Activated T-cell treated with anti-CD3 and anti-CD28 coated beads for 24 hours (primary cell): ENCODE results near the gene CBFB.
"Not testable (repeated sequence)": the region's sequence is repeated elsewhere in the genome, so short reads cannot be mapped to it uniquely, and the experiment has no call there.

Source experiments
- DNase-seq: peaks from one replicate; pipeline ENCODE4 v3.0.0-alpha.2; 2020; ENCODE audit warnings: low read depth

The CBFB gene

DNA sequence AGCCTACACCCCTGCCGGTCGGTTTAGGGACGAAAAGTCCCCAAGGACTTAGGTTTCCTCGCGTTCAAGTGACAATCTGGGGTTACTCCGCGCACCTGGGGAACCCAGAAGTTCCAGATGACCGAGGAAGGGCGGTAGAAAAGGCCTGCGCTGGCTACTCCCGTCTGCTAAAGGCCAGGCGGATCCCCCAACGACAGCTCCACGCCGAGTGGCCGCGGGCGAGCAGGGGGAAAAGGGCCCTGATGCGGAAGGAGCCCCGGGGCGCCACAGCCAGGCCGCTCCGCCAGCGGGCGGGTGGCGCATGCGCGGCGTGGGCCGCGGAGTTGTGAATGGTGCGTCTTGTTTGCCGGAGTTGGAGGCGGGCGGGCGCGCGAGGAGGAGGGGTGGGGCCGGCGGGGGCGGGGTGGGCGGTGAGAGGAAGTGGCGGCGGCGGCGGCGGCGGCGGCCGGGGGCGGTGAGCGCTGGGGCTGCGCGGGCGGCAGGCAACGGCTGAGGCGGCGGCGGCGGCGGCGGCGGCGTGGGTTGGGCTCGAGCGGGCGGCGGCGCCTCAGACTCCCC, at the start of gene CBFB:
CBFB (plus strand) TSS at position 454 of the 558 bp plus-strand sequence. CDS start 259 bp downstream, outside the sequence.
- DNase-seq, result peak; percentile 83

DNA sequence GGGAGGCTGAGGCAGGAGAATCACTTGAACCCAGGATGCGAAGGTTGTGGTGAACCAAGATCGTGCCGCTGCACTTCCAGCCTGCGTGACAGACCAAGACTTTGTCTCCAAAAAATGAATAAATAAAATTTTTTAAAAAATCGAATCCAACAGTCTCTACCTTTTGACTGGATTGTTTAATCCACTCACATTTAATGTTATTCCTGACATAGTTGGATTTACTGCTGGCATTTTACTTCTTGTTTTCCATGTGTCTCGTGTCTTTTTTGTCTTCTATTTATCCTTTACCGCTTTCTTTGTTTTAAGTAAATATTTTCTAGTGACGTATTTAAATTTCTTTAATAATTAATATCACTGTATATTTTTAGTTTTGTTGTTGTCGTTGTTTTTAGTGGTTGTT, 45.9 kb upstream of the CBFB start:
- DNase-seq, result no peak

DNA sequence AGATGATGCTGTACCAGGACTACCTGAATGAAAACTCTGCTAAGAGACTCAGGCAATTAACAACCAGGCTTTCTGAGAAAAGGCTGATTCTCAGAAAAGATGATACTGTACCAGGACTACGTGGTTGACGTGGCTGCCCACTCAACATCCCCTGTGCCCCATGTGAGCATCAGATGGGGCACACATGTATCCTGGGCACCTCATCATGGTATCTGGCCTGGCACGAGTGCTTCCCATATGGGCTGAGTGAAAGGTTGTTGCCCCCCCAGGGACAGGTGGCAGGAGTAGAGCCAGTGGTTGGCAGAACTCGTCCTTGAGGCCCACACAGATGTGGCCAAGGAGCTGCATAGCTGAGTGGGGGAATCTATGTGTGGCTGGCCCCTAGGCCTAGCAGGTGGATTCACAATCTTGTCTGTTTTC, 44.0 kb upstream of the CBFB start:
- peak; percentile 55 for DNase-seq

DNA sequence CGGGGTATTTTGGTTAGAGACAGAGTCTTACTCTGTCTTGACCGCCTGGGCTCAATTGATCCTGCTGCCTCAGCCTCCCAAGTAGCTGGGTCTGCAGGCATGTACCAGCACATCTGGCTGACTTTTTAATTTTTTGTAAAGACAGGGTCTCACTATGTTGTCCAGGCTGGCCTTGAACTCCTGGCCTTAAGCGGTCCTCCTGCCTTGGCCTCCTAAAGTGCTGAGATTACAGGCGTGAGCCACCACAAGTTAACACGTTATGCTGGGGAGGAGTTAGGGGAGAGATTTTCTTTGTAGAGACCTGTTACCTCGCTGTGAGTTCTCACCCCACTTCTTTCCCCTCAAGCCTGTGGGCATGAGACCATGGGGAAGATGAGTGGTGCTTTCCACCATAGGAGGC, 42.4 kb upstream of the CBFB start:
- DNase-seq, result no peak

DNA sequence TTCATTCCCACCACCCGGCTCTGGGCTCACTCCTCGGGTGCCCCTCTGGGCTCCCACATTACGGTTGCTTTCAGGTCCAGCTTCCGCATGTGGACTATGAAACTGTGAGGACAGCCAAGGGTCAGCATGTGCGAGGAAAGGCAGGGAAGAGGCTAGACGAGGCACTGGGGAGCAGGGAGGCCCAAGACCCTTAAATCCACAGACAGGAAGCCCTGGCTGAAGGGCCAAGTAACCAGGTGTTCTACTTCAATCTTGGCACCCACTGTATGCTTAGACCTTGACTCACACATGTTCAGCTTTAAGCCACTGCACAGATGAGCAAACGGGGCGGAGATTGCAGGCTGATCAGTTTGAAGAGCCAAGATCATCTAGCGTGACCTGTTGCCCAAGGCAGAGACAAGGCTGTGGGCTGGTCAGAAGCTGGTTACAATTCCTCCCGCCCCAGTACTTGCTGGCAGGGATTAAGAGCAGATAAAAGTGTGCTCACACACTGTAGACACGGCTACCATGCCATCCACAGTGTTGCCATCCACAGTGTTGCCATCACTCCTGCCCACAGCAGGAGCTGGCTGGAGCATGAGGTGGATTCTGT, 40.7 kb upstream of the CBFB start, which contains the start of gene CES4A:
CES4A (plus strand) TSS at position 393 of the 592 bp plus-strand sequence; CDS start at position 577, 184 bp downstream.
- no peak for DNase-seq

DNA sequence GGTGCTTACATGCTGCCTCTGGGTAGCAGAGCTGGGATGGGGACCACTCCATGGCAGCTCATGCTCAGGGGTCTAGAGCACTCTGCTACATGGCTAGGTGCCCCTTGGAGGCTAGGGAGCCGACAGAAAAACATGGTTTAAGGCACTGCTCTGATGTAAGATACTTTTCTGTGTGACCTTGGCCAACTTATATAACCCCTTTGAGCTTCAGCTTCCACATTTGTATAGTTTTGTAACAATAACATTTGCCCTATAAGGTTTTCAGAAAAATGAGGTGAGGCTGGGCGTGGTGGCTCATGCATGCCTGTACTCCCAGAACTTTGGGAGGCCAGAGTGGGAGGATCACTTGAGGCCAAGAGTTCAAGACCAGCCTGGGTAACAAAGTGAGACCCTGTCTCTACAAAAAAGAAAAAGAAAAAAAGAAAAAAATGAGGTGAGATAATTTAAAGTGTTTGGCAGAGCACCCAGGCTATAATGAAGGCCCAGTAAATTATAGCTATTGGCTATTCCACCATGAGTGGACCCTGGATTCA, 37.3 kb upstream of the CBFB start:
- no peak for DNase-seq

DNA sequence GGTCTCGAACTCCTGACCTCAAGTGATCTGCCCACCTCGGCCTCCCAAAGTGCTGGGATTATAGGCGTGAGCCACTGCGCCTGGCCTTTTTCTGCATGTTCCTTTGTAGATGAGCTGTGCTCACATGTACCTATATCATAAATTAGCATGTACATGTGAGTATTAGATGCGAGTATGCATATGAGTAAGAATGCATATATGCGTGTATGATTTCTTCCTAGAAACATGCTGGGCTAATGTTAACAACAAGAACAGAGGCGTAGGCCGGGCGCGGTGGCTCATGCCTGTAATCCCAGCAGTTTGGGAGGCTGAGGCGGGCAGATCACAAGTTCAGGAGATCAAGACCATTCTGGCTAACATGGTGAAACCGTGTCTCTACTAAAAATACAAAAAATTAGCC, 35.4 kb upstream of the CBFB start:
- DNase-seq, result not testable (repeated sequence)

DNA sequence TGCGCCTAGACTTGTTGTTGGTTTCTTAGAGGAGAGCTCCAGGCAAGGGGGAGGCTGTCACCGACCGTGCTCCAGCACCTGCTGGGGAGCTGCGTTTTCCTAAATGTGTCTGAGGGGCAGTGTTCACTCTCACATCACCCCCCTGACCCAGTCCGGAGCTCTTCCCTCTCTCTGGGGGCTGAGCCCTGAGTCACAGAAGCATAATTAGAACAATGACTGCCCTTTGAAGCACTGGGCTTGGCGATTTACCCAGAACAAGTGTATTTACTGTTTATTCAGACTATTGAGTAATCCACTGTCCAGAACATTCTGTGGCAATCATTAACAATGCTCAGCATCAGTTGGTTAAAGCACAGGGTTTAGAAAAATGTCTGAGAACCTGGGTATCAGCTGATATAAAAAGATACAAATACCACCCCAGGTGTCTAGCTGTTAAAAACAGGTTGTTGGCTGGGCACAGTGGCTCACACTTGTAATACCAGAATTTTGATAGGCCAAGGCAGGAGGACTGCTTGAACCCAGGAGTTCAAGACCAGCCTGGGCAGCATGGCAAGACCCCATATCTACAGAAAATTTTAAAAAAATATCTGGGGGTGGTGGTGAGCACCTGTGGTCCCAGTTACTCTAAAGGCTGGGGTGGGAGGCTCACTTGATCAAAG, 32.5 kb upstream of the CBFB start:
- no peak for DNase-seq

DNA sequence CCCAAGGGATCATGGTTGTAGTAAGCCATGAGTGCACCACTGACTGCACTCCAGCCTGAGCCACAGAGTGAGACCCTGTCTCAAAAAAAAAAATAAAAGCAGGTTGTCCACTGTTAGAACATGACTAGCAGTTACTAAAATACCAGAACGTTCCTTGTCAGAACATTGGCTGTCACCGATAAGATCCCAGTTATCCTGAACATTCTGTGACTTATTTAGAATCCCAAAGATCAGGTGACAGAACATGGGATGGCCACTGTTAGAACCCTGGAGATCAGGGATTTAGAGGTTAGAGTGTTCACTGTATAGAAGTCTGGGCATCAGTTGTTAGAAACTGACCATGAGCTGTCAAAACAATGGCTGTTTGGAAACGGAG, 32.0 kb upstream of the CBFB start:
- no peak for DNase-seq

DNA sequence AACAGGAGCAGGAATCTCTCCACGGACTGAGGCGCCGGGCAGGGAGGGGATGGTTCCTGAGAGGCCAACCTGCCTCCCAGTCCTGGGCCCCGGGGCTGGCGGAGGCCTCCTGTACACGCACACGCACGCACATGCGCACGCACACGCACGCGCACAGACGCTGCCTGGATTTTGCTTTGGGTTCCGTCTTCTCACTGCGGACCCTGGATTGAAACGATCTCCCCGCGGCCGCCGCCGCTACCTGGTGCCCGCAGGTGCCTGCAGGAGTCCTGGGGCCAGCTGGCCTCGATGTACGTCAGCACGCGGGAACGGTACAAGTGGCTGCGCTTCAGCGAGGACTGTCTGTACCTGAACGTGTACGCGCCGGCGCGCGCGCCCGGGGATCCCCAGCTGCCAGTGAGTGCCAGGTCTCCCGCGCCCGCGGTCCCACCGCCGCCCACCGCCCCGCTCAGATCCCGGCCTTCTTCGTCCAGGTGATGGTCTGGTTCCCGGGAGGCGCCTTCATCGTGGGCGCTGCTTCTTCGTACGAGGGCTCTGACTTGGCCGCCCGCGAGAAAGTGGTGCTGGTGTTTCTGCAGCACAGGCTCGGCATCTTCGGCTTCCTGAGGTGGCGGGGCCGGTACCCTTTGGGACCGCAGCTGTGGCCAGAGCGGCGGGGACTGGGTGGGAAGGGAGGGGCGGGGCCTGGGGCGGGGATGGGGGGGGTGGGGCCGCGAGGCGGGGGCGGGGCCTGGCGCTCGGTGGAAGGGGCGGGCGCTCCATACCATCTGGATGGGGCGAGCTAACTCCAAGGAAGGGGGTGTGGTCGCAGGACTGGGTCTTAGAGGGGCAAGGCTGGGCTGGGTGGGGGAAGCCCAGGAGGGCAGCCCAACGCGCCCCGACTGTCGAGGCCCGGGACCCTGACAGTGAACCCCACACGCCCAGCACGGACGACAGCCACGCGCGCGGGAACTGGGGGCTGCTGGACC, 28.3 kb upstream of the CBFB start:
- DNase-seq, result peak; percentile 26

DNA sequence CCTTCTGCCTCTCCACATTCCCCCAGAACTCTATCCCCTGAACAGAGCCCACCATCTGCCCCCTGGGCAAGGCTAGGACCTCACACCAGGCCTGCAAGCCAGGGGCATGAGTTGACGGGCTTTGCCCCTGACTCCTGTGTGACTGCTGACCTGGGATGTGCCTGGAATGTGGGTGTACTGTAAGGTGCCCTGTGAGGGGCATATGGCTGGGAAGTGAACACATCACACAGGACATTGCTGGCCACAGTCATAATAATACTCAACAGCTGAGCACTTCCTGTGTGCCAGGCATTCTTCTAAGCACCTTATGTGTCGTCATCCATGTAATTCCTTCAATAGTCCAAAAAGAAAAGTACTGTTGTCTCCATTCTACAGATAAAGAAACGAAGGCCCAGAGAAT, 27.2 kb upstream of the CBFB start:
- no peak for DNase-seq

DNA sequence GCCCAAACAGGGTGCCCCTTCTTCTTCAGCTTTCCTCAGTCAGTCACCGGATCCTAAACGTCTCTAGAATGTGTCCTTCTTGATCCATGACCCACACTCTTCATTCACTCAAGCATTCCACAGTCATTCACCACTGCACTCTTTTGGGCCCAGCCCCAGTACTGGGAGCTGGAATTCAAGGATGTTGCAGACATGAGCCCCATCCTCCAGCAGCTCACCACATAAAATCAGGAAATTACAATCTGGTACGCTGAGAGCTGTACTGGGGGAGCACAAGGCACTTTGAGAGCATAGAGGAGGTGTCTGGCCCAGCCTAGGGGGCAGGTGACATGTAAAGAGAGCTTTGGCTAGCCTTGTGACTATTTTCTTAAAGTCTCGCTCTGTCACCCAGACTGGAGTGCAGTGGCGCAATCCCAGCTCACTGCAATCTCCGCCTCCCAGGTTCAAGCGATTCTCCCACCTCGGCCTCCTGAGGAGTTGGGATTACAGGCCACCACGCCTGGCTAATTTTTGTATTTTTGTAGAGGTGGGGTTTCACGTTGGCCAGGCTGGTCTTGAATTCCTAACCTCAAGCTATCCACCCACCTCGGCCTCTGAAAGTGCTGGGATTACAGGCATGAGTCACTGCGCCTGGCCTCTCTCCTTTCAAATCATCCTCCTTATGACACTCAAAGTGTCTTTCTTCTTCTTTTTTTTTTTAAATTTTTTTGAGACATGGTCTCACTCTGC, 21.9 kb upstream of the CBFB start:
- DNase-seq, result no peak

DNA sequence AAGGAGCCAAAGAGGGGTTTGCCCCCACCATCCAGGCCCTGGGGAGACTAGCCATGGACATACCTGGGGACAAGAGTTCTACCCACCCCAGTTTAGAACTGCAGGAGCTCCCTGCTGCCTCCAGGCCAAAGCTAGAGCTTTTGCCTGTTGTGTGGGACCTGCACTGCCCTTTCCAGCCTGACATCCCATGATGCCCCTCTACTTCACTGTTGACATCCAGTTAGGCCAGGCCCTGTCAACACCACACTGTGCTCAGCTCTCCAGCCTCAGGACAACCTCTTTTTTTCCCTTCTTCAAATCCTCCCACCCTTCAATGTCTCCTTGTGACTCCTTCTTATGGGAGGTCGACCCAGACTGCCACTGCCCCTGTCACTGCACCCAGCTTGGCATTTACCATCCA, 19.8 kb upstream of the CBFB start:
- no peak for DNase-seq

DNA sequence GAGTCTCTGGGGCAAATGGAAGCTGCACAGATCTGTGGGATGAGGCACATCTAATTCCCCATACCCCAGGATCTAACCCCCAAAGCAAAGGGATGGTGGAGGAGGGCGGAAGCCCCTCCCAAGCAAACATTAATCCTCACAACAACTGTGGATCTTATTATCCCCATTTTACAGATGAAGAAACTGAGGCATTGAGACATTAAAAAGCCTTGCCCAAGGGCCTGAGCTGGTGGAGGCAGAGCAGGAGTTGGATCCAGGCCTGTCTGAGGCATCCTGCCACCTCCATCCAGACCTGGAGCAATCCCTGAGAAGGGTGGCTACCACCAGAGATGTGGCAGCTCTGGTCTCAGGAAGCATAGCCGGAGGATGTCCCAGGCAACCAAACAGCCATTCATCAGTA, 17.7 kb upstream of the CBFB start:
- DNase-seq, result no peak

DNA sequence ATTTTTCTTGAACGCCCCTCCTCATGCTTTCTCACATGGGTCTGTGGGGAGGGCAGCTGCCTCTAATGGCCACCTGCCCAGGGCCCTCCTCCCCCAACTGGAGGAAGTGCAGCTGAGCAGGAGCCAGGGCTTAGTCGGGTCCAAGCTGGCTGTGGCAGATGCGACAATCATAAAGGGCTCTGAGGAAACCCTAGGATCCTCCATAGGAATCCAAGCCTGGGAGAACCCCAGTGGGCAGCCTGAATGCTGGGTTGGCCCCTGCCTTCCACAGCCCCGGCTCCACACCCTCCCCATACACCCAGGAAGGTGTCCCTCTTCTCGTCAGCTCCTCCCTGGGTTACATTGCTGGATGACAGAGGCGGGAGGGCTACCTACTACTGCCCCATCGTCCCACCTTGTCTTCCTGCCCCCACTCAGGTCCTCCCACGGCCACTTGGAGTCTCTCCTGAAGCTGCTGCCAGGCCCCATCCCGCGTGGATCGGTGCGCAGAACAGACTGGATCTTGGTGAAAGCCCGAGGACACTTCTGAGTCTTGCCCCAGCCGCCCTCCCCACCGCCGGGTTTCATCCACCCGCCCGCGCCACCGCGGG, 15.6 kb upstream of the CBFB start:
- no peak for DNase-seq

DNA sequence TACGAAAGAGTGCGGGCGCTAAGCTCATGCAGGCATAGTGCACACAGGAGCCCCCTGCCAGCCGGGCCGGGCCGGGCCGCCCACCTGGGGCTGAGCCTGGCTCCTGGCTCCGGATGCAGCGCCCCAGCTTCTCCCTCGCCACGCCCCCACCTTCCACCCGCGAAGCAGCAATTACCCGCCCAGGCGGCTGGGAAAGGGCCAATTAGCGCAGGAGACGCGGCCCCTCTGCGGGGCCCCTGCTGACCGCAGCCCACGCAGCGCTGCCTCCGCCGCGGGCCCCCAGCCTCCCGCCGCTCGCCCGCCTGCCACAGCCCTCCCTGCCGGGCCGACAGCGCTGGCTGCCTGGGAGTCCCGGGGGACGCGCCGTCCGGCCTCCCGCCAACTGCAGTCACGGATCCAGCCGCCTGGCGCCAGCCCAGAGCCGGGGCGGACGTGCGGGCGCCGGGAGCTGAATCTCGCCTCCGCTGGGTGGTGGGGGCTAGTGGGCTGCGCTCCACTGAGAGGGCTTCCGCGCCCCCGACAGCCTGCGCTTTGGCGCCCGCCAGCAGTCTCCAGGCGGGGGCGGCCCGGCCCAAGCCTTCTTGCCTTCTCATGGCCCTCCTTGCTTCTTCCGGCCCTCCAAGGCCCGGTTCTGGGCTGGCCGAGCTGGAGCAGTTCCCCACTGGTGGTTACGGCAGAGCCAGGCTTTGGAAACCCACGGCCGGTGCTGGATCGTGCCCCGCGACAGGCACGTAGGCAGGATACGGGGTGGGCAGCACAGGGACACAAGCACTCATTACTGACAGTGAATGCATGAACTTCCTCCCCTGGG, 14.9 kb upstream of the CBFB start:
- peak; percentile 65 for DNase-seq

DNA sequence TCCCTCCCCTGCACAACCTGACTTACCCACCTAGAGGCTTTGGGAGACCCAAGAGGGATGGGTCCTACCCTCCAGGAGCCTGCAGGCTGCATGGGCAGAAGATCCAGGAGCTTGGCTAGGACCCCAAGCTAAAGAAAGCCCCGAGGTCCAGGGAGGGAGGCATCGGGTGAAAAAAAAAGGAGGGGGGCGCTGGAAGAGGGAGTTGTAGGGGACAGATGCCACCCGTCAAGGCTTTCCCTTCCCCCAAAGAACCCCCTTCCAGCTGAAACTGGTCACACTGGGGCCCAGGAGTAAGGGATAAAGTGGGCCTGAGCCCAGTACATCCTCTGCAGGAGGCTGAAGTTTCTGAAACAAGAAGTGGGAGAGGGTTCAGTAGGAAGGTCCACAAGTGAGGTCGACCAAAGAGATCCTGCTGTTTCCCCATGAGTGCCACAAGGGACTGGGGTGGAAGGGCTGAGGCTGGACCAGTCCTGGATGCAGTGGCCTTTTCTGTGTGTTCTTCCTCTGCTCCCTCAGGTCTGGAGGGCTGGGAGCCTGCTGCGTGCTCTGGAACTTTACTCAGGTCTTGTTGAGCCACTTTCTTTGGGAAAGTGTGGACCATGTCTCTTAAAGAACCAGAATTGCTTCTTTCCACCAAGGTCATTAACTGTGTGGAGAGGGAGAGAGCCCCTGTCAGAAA, 14.2 kb upstream of the CBFB start:
- DNase-seq, result no peak

DNA sequence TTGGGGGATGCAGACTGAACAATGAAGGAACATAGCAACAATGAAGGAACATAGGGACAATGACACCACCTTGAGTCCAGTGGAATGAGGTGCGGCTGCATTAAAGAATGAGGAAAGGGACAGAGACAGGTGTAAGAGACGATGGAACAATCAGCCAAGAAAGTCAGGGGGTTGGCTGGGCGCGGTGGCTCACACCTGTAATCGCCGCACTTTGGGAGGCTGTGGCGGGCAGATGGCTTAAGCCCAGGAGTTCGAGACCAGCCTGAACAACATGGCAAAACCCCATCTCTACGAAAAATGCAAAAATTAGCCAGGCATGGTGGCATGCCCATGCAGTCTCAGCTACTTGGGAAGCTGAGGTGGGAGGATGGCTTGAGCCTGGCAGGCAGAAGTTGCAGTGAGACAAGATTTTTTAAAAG, 13.6 kb upstream of the CBFB start:
- no peak for DNase-seq

DNA sequence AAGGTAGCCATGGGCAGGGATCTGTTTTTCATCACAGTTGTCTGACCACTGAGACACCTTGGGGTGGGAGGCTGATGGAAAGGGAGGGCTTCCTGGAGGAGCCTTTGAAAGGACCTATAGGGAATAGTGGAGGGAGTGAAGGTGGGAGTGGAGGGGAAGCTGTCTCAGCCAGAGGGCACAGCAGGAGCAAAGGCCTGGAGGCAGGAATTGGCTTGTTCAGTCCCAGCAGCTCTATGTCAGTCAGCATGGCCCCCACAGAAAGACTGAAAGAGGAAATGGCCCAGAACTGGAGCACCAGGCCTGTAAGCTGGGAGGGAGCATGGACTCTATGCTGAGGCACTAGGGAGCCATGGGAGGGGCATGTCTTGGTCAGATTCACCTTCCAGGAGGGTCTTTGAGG, 12.8 kb upstream of the CBFB start:
- no peak for DNase-seq
